Endothelial cell of umbilical vein (primary cell): ENCODE data around the gene PPP1CA. TPM values are rescaled to one million over a fixed set of nuclear protein-coding genes. Genes with fewer than 3 reads are reported as not detected.

Source experiments
- BruUV-seq: library from RNA; stranded (reverse); fragments of 400-500 nt; replicated peaks from 2 replicates; lab custom pipeline; 2021; lab: Mats Ljungman, UMichigan
- CTCF ChIA-PET: fragments of 300-600, 350-600 bp; sonication (Branson Sonifier 250); formaldehyde crosslinking; loops from one replicate; lab custom pipeline; 2021; ENCODE audit warnings: antibody characterized with exemption, inconsistent platforms; lab: Charles Lee
- POLR2A ChIA-PET: fragments of 300-600, 350-600 bp; sonication (Branson Sonifier 250); formaldehyde crosslinking; loops from one replicate; lab custom pipeline; 2021; ENCODE audit warnings: antibody characterized with exemption, inconsistent platforms; lab: Charles Lee
- DNase-seq: peaks from one replicate; pipeline ENCODE4 v3.0.0-alpha.2; 2011; ENCODE audit warnings: low read depth, low spot score
- FAIRE-seq: peaks from 2 replicates; lab custom pipeline; 2011; peaks lifted over from hg19 to GRCh38; lab: Jason Lieb, UNC
- H2AFZ ChIP-seq: 2 replicates; pipeline ENCODE4 v1.6.0; 2012; ENCODE audit warnings: low read depth, low read length, control low read depth, inconsistent platforms
- H3K27ac ChIP-seq: 2 replicates; pipeline ENCODE4 v1.5.1; 2011; ENCODE audit warnings: low read depth, mild to moderate bottlenecking, control low read depth, low read length, moderate library complexity; ENCODE audit not compliant: insufficient read depth
- H3K27me3 ChIP-seq, 2 experiments: 2 replicates each; pipeline versions ENCODE4 v1.6.0 to v1.6.1; 2011; ENCODE audit warnings: low read length in 2 of 2, mixed read lengths in 1 of 2; ENCODE audit not compliant: control insufficient read depth in 2 of 2, insufficient read depth in 2 of 2
- H3K36me3 ChIP-seq, 2 experiments: 2 replicates in 1 of 2; 3 replicates in 1 of 2; pipeline ENCODE4 v1.5.1; 2011; ENCODE audit warnings: low read length in 2 of 2, mild to moderate bottlenecking in 1 of 2, moderate library complexity in 1 of 2; ENCODE audit not compliant: control insufficient read depth in 2 of 2, insufficient read depth in 2 of 2; ENCODE audit errors: extremely low read depth in 1 of 2
- H3K4me1 ChIP-seq: 3 replicates; pipeline ENCODE4 v1.5.1; 2011; ENCODE audit warnings: mild to moderate bottlenecking, low read length; ENCODE audit not compliant: control insufficient read depth, insufficient read depth; ENCODE audit errors: extremely low read depth
- H3K4me2 ChIP-seq: 2 replicates; pipeline ENCODE4 v1.6.1; 2011; ENCODE audit warnings: low read length, control low read depth, mixed read lengths; ENCODE audit not compliant: insufficient read depth
- H3K4me3 ChIP-seq, 3 experiments: fragments of 200-600 bp in 1 of 3; sonication (generic), shearing (Covaris generic) in 1 of 3; replicated peaks in 1 of 3; 2 replicates each; pipeline ENCODE4 v1.5.1; 2011 to 2016; ENCODE audit warnings: control low read depth in 3 of 3, low read length in 3 of 3, mild to moderate bottlenecking in 2 of 3, inconsistent platforms in 1 of 3, low read depth in 1 of 3, moderate library complexity in 1 of 3; ENCODE audit not compliant: insufficient read depth in 1 of 3
- H3K79me2 ChIP-seq: 2 replicates; pipeline ENCODE4 v1.6.0; 2012; ENCODE audit warnings: low read length, inconsistent platforms; ENCODE audit not compliant: control insufficient read depth, insufficient read depth
- H3K9ac ChIP-seq: replicated peaks from 2 replicates; pipeline ENCODE3; 2011; ENCODE audit warnings: low read length, control low read depth; ENCODE audit not compliant: insufficient read depth; ENCODE audit errors: extremely low read depth
- H3K9me1 ChIP-seq: replicated peaks from 3 replicates; pipeline ENCODE4 v1.6.0; 2011; ENCODE audit warnings: mild to moderate bottlenecking, low read length; ENCODE audit not compliant: control insufficient read depth, insufficient read depth; ENCODE audit errors: extremely low read depth
- H3K9me3 ChIP-seq: replicated peaks from 2 replicates; pipeline ENCODE4 v1.5.1; 2012; ENCODE audit warnings: low read length, inconsistent platforms; ENCODE audit not compliant: control insufficient read depth, insufficient read depth
- H4K20me1 ChIP-seq: replicated peaks from 2 replicates; pipeline ENCODE3; 2011; ENCODE audit warnings: mild to moderate bottlenecking, low read length; ENCODE audit not compliant: control insufficient read depth, insufficient read depth; ENCODE audit errors: extremely low read depth
- CTCF ChIP-seq, 2 donors: IDR thresholded peaks; 1 replicate in 1 of 2; 2 replicates in 1 of 2; pipeline ENCODE4 v1.5.1; 2011; ENCODE audit warnings: low read length in 2 of 2, mild to moderate bottlenecking in 2 of 2, moderate library complexity in 2 of 2, control low read depth in 1 of 2, inconsistent platforms in 1 of 2, low read depth in 1 of 2; ENCODE audit not compliant: insufficient read depth in 1 of 2; ENCODE audit errors: extremely low read depth in 1 of 2
- EZH2 ChIP-seq: IDR thresholded peaks from 2 replicates; pipeline ENCODE4 v1.6.1; 2012; ENCODE audit warnings: borderline replicate concordance, low read depth, mild to moderate bottlenecking, moderate library complexity, low read length, inconsistent platforms; ENCODE audit not compliant: severe bottlenecking
- FOS ChIP-seq: IDR thresholded peaks from 2 replicates; pipeline ENCODE4 v1.6.1; 2011; ENCODE audit warnings: mild to moderate bottlenecking, low read length, moderate library complexity, borderline replicate concordance; ENCODE audit not compliant: insufficient read depth
- GATA2 ChIP-seq: IDR thresholded peaks from 2 replicates; pipeline ENCODE4 v1.7.0; 2011; ENCODE audit warnings: low read depth, mild to moderate bottlenecking, moderate library complexity, mixed read lengths, low read length; ENCODE audit not compliant: insufficient read length, insufficient read depth
- JUN ChIP-seq: IDR thresholded peaks from 2 replicates; pipeline ENCODE4 v1.6.1; 2011; ENCODE audit warnings: borderline replicate concordance, low read depth; ENCODE audit not compliant: insufficient read length, insufficient read depth
- MAX ChIP-seq: IDR thresholded peaks from 2 replicates; pipeline ENCODE4 v1.6.1; 2011; ENCODE audit not compliant: insufficient read depth, insufficient read length
- MYC ChIP-seq: IDR thresholded peaks from one replicate; pipeline ENCODE4 v1.6.1; 2011; ENCODE audit warnings: mild to moderate bottlenecking, low read depth, low read length
- POLR2A ChIP-seq: IDR thresholded peaks from 2 replicates; pipeline ENCODE4 v1.6.1; 2012; ENCODE audit warnings: low read depth, mild to moderate bottlenecking, control low read depth, low read length
- POLR2AphosphoS5 ChIP-seq: IDR thresholded peaks from 2 replicates; pipeline ENCODE4 v1.6.1; 2012; ENCODE audit warnings: low read depth, mild to moderate bottlenecking, control low read depth, low read length, moderate library complexity; ENCODE audit not compliant: insufficient read depth
- dilution Hi-C: fragments of 300-500 bp; cut with MboI; formaldehyde crosslinking; loops from one replicate; pipeline ENCODE4 v1.15.0; 2019; ENCODE audit warnings: low sequenced_read_pairs; ENCODE audit not compliant: extremely low pct_ligation_motif_present
- intact Hi-C: fragments of 100-400 bp; cut with micrococcal nuclease; formaldehyde crosslinking; loops from one replicate; pipeline ENCODE4 v1.10.0; 2022
- polyA plus RNA-seq, 4 experiments: library from polyadenylated mRNA; depleted of rRNA in 3 of 4; stranded (reverse) in 3 of 4; unstranded in 1 of 4; fragments of >200 nt; gene quantifications; 2 replicates each; pipeline versions ENCODE4 v1.2.1 to v1.2.3, GENCODE V29; 2011 to 2012; ENCODE audit warnings: missing spikeins in 1 of 4
- total RNA-seq: library from RNA; stranded (reverse); gene quantifications from 2 replicates; pipeline ENCODE4 v1.2.3, GENCODE V29; 2021

The PPP1CA gene
- total and polyA plus RNA-seq, 2 donors (not counting 3 experiments of a cell fraction or from before 2014, with no cell fraction given), result 192 to 419 TPM

GRCh38 chr11:67442504-67443404, 41.1 kb upstream of the PPP1CA start:
- no peaks in the 10 kb centered on the region for H4K20me1 ChIP-seq
- H3K9me1 ChIP-seq, result no peaks in the 10 kb centered on the region
- no peak for TF ChIP-seq EZH2
- no peak for TF ChIP-seq FOS
- no peak for TF ChIP-seq JUN
- no peak for TF ChIP-seq POLR2A
- no peak for TF ChIP-seq CTCF (IDR thresholded peaks at IDR 0.05; ENCODE audit: extremely low read depth in 1 of 2, insufficient read depth in 1 of 2, low read depth in 1 of 2, low read length in 2 of 2)
- TF ChIP-seq POLR2AphosphoS5, result no peak
- no peak for TF ChIP-seq MAX
- TF ChIP-seq MYC, result no peak
- no peak for TF ChIP-seq GATA2
- no peaks in the 10 kb centered on the region for H3K27me3 ChIP-seq
- POLR2A ChIA-PET, result interaction anchor here (0.6 kb wide), 1 partner anchor 57 kb away, joined by 3 read pairs; no protein-coding TSS in a partner anchor
- H3K4me2 ChIP-seq, result peak overlapping the region; percentile 83
- H3K27ac ChIP-seq, result peak overlapping the region; percentile 72
- H3K9me3 ChIP-seq, result no peaks in the 10 kb centered on the region
- intact Hi-C loops, result loop anchor here (1.0 to 2.0 kb wide), 5 partner anchors 14 to 62 kb away; partner anchors contain the start of genes AIP, PITPNM1 and RPS6KB2
- FAIRE-seq, result peak; percentile 21
- peaks cover 0 to 19% of the 10 kb centered on the region in 2 experiments for H3K36me3 ChIP-seq
- dilution Hi-C loops, result no loop called here
- CTCF ChIA-PET, result interaction anchor here (0.7 to 1.2 kb wide), 2 partner anchors 9 to 41 kb away, joined by 4 read pairs; partner anchors contain the start of gene PPP1CA
- BruUV-seq, result TSS peak; percentile 33
- H3K9ac ChIP-seq, result peak overlapping the region; percentile 89
- H2AFZ ChIP-seq, result no peak overlapping the region
- peak overlapping the region; percentile 72 to 90 (median 77) for H3K4me3 ChIP-seq
- no peak for DNase-seq
- peaks cover 11% of the 10 kb centered on the region for H3K79me2 ChIP-seq
- peaks cover 6% of the 10 kb centered on the region for H3K4me1 ChIP-seq
